Retinal pigment epithelial cell (primary cell): Measurements from ENCODE around the gene LAMA2.
"Not testable (repeated sequence)": the region's sequence is repeated elsewhere in the genome, so short reads cannot be mapped to it uniquely, and the experiment has no call there.

Experiments used
- DNase-seq: peaks from one replicate; pipeline ENCODE4 v3.0.0-alpha.2; 2010; ENCODE audit warnings: low read depth
- H3K4me3 ChIP-seq: 2 replicates; pipeline ENCODE4 v1.5.1; 2011; ENCODE audit warnings: mild to moderate bottlenecking, low read length, control low read depth, moderate library complexity
- CTCF ChIP-seq: conservative IDR thresholded peaks from 2 replicates; pipeline ENCODE4 v1.5.1; 2011; ENCODE audit warnings: low read depth, low read length, control low read depth, inconsistent platforms

LAMA2 gene

DNA sequence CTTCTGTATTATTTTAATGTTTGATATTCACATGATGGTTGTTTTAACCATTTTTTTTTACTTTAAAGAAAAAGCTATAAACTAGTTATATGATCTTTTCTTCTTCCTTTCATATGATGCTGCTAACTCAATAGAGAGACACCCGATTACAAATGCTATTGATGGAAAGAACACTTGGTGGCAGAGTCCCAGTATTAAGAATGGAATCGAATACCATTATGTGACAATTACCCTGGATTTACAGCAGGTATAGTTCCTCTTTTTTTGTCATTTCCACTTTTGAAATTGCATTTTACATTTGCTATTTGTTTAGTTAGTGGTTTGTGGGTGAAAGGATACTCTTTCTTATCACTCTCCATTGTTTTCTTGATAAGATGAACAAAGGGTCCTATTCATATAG, 176.7 kb downstream of the LAMA2 start:
- no peak for TF ChIP-seq CTCF
- no peak overlapping the region for H3K4me3 ChIP-seq
- DNase-seq, result no peak

GRCh38 chr6:129069006-129069405, 186.1 kb downstream of the LAMA2 start:
- DNase-seq, result no peak
- TF ChIP-seq CTCF, result no peak
- H3K4me3 ChIP-seq, result no peak overlapping the region

DNA sequence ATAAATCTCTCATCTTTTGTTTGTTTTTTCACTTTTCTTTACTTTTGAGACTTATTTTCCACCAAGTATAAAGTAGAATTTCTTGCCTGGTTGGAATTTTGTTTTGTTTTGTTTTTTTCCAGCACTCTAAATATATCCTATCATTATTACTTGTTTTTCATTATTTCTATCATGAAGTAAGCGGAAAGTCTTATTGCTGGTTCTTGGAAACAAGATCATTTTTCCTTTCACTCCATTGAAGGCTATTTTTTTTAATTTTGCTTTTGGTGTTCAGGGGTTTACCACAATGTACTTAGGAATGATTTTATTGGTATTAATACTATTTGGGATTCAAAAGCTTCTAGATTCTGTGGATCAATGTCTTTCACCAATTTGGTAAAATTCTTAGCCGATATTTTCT, 190.1 kb downstream of the LAMA2 start:
- H3K4me3 ChIP-seq, result no peak overlapping the region
- TF ChIP-seq CTCF, result no peak
- DNase-seq, result no peak

- H3K4me3 ChIP-seq, result no peak overlapping the region
- no peak for DNase-seq
- TF ChIP-seq CTCF, result no peak
These were observed 190.9 kb downstream of the LAMA2 start for GRCh38 chr6:129073691-129074395.

GRCh38 chr6:129084406-129084805, 201.5 kb downstream of the LAMA2 start:
- no peak for TF ChIP-seq CTCF
- no peak for DNase-seq
- H3K4me3 ChIP-seq, result no peak overlapping the region

GRCh38 chr6:129088481-129088880, 205.5 kb downstream of the LAMA2 start:
- DNase-seq, H3K4me3 ChIP-seq: not testable (repeated sequence)

DNA sequence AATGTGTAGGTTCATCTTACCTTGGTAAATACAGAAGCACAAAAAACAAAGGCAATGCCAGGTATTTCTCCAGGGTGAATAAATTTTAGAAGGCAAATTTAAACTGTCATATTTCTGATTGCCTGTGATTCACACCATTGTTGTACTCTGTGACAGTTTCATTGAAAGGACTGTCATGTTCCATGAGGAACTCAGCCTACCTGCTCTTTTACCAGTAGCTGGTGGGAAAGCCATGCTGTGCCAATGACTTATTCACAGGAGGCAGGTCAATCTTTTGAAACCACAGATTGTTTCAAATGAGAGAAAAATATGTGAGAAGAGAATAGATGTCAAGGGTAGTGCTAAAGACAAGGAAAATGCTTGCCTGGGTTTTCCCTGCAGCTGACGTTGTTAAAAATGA, 206.4 kb downstream of the LAMA2 start:
- H3K4me3 ChIP-seq, result no peak overlapping the region
- no peak for TF ChIP-seq CTCF
- DNase-seq, result no peak
